ENCODE results near the gene NSMF.

The NSMF gene

GRCh38 chr9:137433349-137433915, 25.7 kb downstream of the NSMF start:
- no peak for DNase-seq (ENCODE audit: low read depth, low spot score)

DNA sequence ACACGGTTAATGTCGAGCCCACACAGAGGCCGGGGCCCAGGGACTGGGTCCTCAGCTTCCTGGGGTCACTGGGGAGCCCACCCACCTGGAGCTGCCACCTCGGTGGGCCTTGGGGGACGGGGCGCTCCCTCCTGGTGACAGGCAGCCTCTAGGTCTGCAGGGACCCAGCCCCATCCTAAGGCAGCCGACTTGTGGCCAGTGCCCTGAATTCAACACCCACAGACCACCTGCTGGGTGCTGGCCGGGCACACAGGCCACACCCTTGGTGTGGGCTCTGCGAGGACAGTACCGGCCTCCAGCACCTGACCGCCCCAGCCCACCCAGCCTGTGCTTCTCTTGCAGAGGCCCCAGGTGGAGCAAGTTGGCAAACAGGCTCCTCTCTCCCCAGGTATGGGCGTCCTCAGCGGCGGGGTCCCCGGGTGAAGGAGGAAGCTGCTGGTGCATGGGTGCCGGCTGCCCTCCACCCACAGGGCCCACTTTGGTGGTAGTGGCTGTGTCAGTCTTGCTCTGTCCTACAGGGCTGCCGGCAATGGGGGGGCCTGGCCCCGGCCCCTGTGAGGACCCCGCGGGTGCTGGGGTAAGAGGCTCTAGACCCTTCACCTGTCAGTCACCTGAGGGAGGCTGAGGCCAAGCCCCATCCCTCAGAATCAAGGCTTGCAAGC, 26.3 kb downstream of the NSMF start:
- no peak for DNase-seq (ENCODE audit: low read depth, low spot score)

- DNase-seq (ENCODE audit: low read depth, low spot score): no peak
Observed at GRCh38 chr9:137431416-137431931, 27.7 kb downstream of the NSMF start.

DNA sequence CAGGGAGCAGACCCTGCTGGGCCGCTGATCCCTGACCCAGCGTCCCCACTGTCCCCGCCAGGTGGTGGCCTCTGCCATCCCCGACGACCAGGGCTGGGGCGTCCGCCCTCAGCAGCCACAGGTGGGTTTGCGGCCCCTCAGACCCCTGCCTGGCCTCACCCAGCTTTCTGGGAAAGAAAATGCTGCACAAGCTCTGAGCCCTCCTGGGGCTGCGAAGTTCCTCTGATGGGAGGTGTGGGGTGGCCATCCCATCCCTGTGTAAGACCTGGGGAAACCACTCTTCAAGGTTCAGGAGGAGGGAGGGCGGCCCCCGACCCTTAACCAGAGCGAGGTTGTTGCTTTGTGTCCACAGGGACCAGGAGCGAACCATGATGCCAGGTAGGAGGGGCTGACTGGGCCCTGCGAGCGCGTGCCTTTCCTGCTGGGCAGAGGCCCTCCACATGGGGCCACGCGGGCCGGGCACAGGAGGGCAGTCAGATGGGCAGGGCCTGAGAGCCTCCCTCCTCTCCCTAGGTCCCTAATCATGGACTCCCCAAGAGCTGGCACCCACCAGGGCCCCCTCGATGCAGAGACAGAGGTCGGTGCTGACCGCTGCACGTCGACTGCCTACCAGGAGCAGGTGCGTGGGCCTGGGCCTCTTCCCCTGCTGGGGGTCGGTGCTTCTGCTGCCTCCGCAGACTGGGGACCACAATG, 28.3 kb downstream of the NSMF start:
- DNase-seq (ENCODE audit: low read depth, low spot score): no peak

GRCh38 chr9:137429974-137430722, 29.0 kb downstream of the NSMF start:
- DNase-seq (ENCODE audit: low read depth, low spot score): no peak

- no peak for DNase-seq (ENCODE audit: low read depth, low spot score)
Observed at GRCh38 chr9:137429546-137429890, 29.6 kb downstream of the NSMF start.

GRCh38 chr9:137428841-137429545, 30.1 kb downstream of the NSMF start:
- DNase-seq (ENCODE audit: low read depth, low spot score): no peak

GRCh38 chr9:137428311-137428630, 30.9 kb downstream of the NSMF start:
- no peak for DNase-seq (ENCODE audit: low read depth, low spot score)

- no peak for DNase-seq (ENCODE audit: low read depth, low spot score)
Observed at GRCh38 chr9:137427454-137428310, 31.5 kb downstream of the NSMF start.

DNA sequence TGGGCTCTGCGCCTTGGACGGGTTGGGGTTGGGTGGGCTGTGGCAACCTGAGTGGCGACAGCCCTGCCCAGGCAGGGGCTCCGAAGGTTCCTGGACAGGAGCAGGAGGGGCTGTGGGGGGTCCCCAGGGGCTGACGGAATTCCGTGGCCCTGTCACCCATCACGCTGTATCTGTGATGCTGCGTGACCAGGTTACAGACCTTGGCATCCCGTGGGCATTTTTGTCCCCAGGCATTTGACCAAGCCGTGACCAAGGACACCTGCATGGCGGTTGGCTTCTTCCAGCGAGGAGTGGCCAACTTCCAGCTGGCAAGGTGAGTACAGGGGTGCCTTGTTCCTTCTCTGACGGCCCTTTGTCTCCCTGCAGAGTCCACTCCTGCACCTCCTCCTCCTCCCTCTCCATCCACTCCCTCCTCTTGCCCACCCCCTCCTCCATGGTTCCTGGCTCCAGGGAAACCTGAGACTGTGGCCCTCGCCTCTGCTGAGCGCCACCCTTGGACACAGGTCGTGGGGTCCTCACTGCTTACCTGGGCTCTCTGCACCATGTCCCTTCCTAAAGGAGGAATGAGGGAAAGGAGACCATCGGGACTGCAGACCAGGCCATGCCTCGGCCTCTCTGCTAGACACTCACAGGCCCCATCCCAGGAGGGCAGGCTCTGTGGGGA, 33.0 kb downstream of the NSMF start:
- DNase-seq (ENCODE audit: low read depth, low spot score): no peak

- DNase-seq (ENCODE audit: low read depth, low spot score): no peak
Observed at GRCh38 chr9:137423514-137424291, 35.4 kb downstream of the NSMF start.

DNA sequence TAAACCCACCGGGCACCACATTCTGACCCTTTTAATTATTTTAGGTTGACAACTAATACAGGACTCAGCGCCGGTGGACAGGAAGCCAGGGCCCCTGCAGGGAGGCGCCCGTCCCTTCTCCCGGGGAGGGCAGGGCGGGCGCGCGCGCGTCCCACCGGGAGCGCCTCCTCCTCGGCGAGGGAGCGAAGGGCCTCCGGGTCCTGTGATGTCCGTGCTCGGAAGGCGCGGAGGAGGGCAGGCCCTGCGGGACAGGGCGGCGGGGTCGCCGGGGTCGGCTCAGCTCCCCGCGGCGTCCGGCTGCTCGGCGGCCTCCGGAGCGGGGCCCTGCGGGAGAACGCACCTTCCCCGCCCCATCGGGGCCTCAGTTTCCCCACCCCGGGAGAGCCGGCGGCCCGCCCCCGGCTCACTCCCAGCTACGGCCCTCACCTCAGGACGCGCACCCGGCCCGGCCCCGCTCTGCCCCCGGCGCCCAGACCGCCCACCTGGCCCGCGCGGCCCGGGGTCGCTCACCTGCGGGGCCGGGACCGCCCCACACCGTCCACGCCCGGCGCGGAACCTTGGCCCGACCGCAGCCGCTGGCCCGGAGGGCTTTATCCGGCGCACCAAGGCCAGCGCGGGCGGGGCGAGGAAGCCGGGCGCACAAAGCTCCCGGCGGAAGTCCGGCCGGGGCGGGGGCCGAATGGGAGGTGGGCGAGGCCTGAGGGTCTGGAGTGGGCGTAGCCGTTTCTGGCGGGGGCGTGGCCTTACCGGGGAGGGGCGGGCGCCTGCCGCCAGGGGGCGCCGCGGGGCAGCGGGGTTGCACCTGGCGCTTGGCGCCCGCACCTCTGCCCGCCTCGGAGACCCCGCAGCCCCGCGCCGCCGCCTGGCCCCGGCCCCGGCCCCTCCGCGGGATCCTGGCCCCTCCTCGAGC, 36.3 kb downstream of the NSMF start, which contains the start of the genes EXD3 and NOXA1:
Gene EXD3, minus strand, starts transcription at position 559 of the 910 bp plus-strand sequence. CDS start 27,805 bp downstream, outside the sequence.
Gene NOXA1, plus strand, starts transcription at position 790 of the 910 bp plus-strand sequence. CDS start 137 bp downstream, outside the sequence.
- DNase-seq (ENCODE audit: low read depth, low spot score): peak; percentile 67

GRCh38 chr9:137421838-137422603, 37.1 kb downstream of the NSMF start:
- no peak for DNase-seq (ENCODE audit: low read depth, low spot score)

- DNase-seq (ENCODE audit: low read depth, low spot score): no peak
Observed at GRCh38 chr9:137417161-137418021, 41.7 kb downstream of the NSMF start.

GRCh38 chr9:137416563-137417151, 42.5 kb downstream of the NSMF start:
- DNase-seq (ENCODE audit: low read depth, low spot score): no peak

- DNase-seq (ENCODE audit: low read depth, low spot score): no peak
Observed at GRCh38 chr9:137416006-137416562, 43.0 kb downstream of the NSMF start.

All from smooth muscle cell of the brain vasculature (primary cell).